GM23338 (cell line): ENCODE measurements around the gene SMG7. TPM values are rescaled to one million over a fixed set of nuclear protein-coding genes. Genes with fewer than 3 reads are reported as not detected.

ENCODE experiments used
- ATAC-seq: fragments of 200-7000 bp; cut with Tn5 transposase; 3 replicates; pipeline ENCODE4 v1.9.1; 2020
- DNase-seq: peaks from one replicate; pipeline ENCODE4 v3.0.0-alpha.2; 2015; ENCODE audit warnings: low spot score
- H2AFZ ChIP-seq: fragments of 200-600 bp; sonication (generic); 2 replicates; pipeline ENCODE4 v1.8.0; 2016; ENCODE audit warnings: antibody characterized with exemption, mild to moderate bottlenecking, moderate library complexity
- H3F3A ChIP-seq: fragments of 200-600 bp; sonication (generic); replicated peaks from 2 replicates; pipeline ENCODE4 v1.8.0; 2017; ENCODE audit warnings: antibody characterized with exemption, mixed run types, low read depth
- H3K27ac ChIP-seq: fragments of 200-600 bp; sonication (generic); 2 replicates; pipeline ENCODE4 v1.6.1; 2016; ENCODE audit warnings: low read depth
- H3K27me3 ChIP-seq: fragments of 200-600 bp; sonication (generic); 2 replicates; pipeline ENCODE4 v1.8.0; 2016; ENCODE audit warnings: mild to moderate bottlenecking, mixed run types, moderate library complexity; ENCODE audit not compliant: insufficient read depth
- H3K36me3 ChIP-seq: fragments of 200-600 bp; sonication (generic); 2 replicates; pipeline ENCODE4 v1.8.0; 2016; ENCODE audit warnings: mild to moderate bottlenecking; ENCODE audit not compliant: insufficient read depth
- H3K4me1 ChIP-seq: fragments of 200-600 bp; sonication (generic); 2 replicates; pipeline ENCODE4 v1.8.0; 2016; ENCODE audit warnings: mild to moderate bottlenecking, moderate library complexity; ENCODE audit not compliant: insufficient read depth
- H3K4me2 ChIP-seq: fragments of 200-600 bp; sonication (generic); 2 replicates; pipeline ENCODE4 v1.7.1; 2017; ENCODE audit warnings: mixed run types
- H3K4me3 ChIP-seq: fragments of 200-600 bp; sonication (generic); 2 replicates; pipeline ENCODE4 v1.6.1; 2016; ENCODE audit warnings: mixed run types
- H3K79me2 ChIP-seq: fragments of 200-600 bp; sonication (generic); replicated peaks from 2 replicates; pipeline ENCODE4 v1.8.0; 2017; ENCODE audit warnings: mild to moderate bottlenecking; ENCODE audit not compliant: insufficient read depth
- H3K9me2 ChIP-seq: fragments of 200-600 bp; sonication (generic); 2 replicates; pipeline ENCODE4 v1.8.0; 2017; ENCODE audit not compliant: insufficient read depth
- H4K20me1 ChIP-seq: fragments of 200-600 bp; sonication (generic); replicated peaks from 2 replicates; pipeline ENCODE4 v1.8.0; 2017; ENCODE audit warnings: mild to moderate bottlenecking; ENCODE audit not compliant: insufficient read depth
- H3K27ac Mint-ChIP-seq: 2 replicates; pipeline ENCODE4 v1.8.0; 2020; ENCODE audit warnings: inconsistent platforms, mild to moderate bottlenecking, moderate library complexity, mixed read lengths
- H3K27me3 Mint-ChIP-seq: 3 replicates; pipeline ENCODE4 v1.8.0; 2022; ENCODE audit warnings: low read depth, mild to moderate bottlenecking, moderate library complexity, mixed read lengths, inconsistent platforms; ENCODE audit not compliant: insufficient read depth, poor library complexity
- H3K36me3 Mint-ChIP-seq: 3 replicates; pipeline ENCODE4 v1.8.0; 2021; ENCODE audit warnings: low read depth, mild to moderate bottlenecking, inconsistent platforms, moderate library complexity, mixed read lengths
- H3K4me1 Mint-ChIP-seq: 3 replicates; pipeline ENCODE4 v1.8.0; 2020; ENCODE audit warnings: mild to moderate bottlenecking, inconsistent platforms, mixed read lengths
- H3K4me3 Mint-ChIP-seq: 3 replicates; pipeline ENCODE4 v1.8.0; 2021; ENCODE audit warnings: moderate library complexity, mild to moderate bottlenecking, inconsistent platforms, mixed read lengths
- H3K9me3 Mint-ChIP-seq: 3 replicates; pipeline ENCODE4 v1.8.0; 2020; ENCODE audit warnings: moderate library complexity, mild to moderate bottlenecking, inconsistent platforms, mixed read lengths
- CREB1 ChIP-seq: fragments of 250-450 bp; sonication (Bioruptor Pico); IDR thresholded peaks from 2 replicates; pipeline ENCODE4 v1.5.0; 2020; ENCODE audit warnings: low read depth, mild to moderate bottlenecking, moderate library complexity
- CTCF ChIP-seq, 2 experiments: fragments of 200-600 bp in 1 of 2; sonication (generic) in 1 of 2; conservative IDR thresholded peaks; 2 replicates each; pipeline versions ENCODE4 v1.5.1 to v1.6.1; 2016 to 2017; ENCODE audit warnings: antibody characterized with exemption in 2 of 2, low read depth in 2 of 2, mild to moderate bottlenecking in 2 of 2, moderate library complexity in 1 of 2
- EZH2phosphoT487 ChIP-seq: fragments of 200-600 bp; sonication (generic); IDR thresholded peaks from one replicate; pipeline ENCODE4 v1.8.1; 2018; ENCODE audit warnings: antibody characterized with exemption; ENCODE audit not compliant: unreplicated experiment
- JUNB ChIP-seq: IDR thresholded peaks from one replicate; pipeline ENCODE4 v1.6.1; 2016; ENCODE audit warnings: antibody characterized with exemption; ENCODE audit not compliant: unreplicated experiment
- POLR2AphosphoS5 ChIP-seq: IDR thresholded peaks from 2 replicates; pipeline ENCODE4 v1.6.1; 2016; ENCODE audit warnings: antibody characterized with exemption, low read depth
- REST ChIP-seq: IDR thresholded peaks from one replicate; pipeline ENCODE4 v1.6.1; 2018; ENCODE audit warnings: antibody characterized with exemption; ENCODE audit not compliant: unreplicated experiment
- STAT1 ChIP-seq: IDR thresholded peaks from one replicate; pipeline ENCODE4 v1.6.1; 2016; ENCODE audit warnings: antibody characterized with exemption; ENCODE audit not compliant: unreplicated experiment
- ZNF114 ChIP-seq: fragments of 250-450 bp; sonication (Bioruptor Pico); IDR thresholded peaks from 2 replicates; pipeline ENCODE4 v1.5.0; 2020; ENCODE audit warnings: mild to moderate bottlenecking, moderate library complexity
- ZNF331 ChIP-seq: fragments of 250-450 bp; sonication (Bioruptor Pico); IDR thresholded peaks from 2 replicates; pipeline ENCODE4 v1.5.0; 2020; ENCODE audit warnings: low read depth, mild to moderate bottlenecking, moderate library complexity
- polyA plus RNA-seq: library from polyadenylated mRNA; unstranded; fragments of >200 nt; fragmentation: Nextera tagmentation; extraction: Ambion mirVana; gene quantifications from 2 replicates; pipeline ENCODE4 v1.2.1, GENCODE V29; 2016
- total RNA-seq: library from RNA; depleted of rRNA; stranded (reverse); fragments of >200 nt; shearing (Covaris generic); gene quantifications from 2 replicates; pipeline ENCODE4 v1.2.3, GENCODE V29; 2014
- TF ChIP-seq, protein P1 (sequence below): IDR thresholded peaks from 2 replicates; pipeline ENCODE4 v1.6.1; 2016; ENCODE audit warnings: antibody characterized with exemption

Gene SMG7
- total and polyA plus RNA-seq, 2 experiments from 2014 or later, result 33.0 to 79.4 TPM

DNA sequence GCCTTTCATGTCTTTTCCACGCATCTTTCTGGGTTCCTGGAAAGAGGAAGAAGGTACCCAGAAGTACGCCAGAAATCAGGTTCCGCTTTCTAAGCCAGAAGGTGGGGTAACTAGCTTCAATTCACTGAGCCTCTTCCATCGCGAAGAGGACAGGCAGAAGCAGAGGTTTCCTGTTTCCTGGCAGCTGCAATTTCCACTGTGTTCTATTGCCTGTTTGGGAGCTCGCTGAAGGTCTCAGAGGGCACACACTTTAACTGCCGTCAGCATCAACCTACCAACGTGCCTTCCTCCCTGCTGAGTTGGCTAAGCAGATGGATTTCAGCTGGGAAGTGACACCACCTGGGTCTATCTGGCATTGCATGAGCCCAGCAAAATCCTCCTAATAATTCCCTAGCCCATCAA lies 108.0 kb downstream of the SMG7 start:
- no peaks in the 10 kb centered on the region for H3F3A ChIP-seq
- H3K36me3 ChIP-seq, result no peaks in the 10 kb centered on the region
- H3K27ac Mint-ChIP-seq, result no peak overlapping the region; the same call in 1 of the 2 replicates
- peak; percentile 83 for ATAC-seq
- DNase-seq, result peak; percentile 76
- H3K79me2 ChIP-seq, result no peaks in the 10 kb centered on the region
- peaks cover 15% of the 10 kb centered on the region for H3K27me3 Mint-ChIP-seq
- no peak overlapping the region for H3K4me2 ChIP-seq
- peak overlapping the region; percentile 93 for H2AFZ ChIP-seq
- no peaks in the 10 kb centered on the region for H3K9me3 Mint-ChIP-seq
- no peaks in the 10 kb centered on the region for H3K4me1 Mint-ChIP-seq
- no peaks in the 10 kb centered on the region for H3K36me3 Mint-ChIP-seq
- H3K4me3 ChIP-seq, result no peak overlapping the region
- H4K20me1 ChIP-seq, result no peaks in the 10 kb centered on the region
- 0 out of 2 replicates have a peak overlapping the region, but pooled peaks have one; percentile 7 for H3K27ac ChIP-seq
- H3K4me3 Mint-ChIP-seq, result no peak overlapping the region
- H3K27me3 ChIP-seq, result no peaks in the 10 kb centered on the region
- TF ChIP-seq CTCF (conservative IDR thresholded peaks at IDR 0.05; ENCODE audit: low read depth in 2 of 2) (peak; percentile 26 to 49), ZNF114 (CRISPR knock-in tag) (no peak)
- peaks cover 5% of the 10 kb centered on the region for H3K4me1 ChIP-seq
- H3K9me2 ChIP-seq, result no peaks in the 10 kb centered on the region

DNA sequence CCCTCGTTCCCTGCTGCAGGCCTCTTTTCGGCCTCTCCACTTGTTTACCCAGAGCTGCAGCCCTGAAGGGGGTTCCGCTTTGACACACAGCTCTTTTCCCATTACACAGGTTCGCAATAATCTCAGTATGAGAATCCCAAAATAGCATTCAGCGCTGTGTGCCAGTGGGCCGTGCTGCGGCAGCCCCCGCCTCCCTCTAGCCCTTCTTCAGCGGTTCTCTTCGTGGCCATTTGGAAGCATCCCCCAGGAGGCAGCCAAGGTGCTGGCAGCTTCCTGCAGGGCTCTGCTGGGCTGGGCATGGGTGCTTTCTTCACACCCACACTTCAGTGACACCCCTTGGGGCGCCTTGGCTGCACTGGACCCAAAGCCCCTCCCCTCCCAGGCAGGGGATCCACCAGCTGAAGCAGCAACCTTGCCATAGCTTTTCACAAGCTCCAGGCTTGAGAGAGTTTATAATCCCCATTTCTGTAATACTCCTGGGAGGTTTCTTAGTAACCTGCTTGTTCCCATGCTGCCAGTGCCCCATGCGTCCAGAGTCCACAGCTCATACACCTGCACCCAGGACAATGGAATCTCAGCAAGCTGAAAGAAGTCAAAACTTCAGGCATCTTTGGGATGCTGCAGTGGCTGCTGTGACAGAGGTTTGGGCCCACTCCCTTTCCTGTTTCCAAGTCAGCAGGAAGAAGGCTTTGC lies 109.9 kb downstream of the SMG7 start:
- Mint-ChIP-seq H3K36me3 (no peaks in the 10 kb centered on the region), H3K27me3 (peaks cover 15% of the 10 kb centered on the region), H3K27ac (no peak overlapping the region), H3K4me1 (peaks cover 6% of the 10 kb centered on the region), H3K9me3 (no peaks in the 10 kb centered on the region), H3K4me3 (no peak overlapping the region)
- Histone ChIP-seq H3K4me2 (no peak overlapping the region), H3K27me3 (no peaks in the 10 kb centered on the region), H3K79me2 (no peaks in the 10 kb centered on the region), H3K9me2 (no peaks in the 10 kb centered on the region), H3F3A (no peaks in the 10 kb centered on the region), H3K4me3 (no peak overlapping the region), H3K36me3 (no peaks in the 10 kb centered on the region), H3K27ac (no peak overlapping the region), H4K20me1 (no peaks in the 10 kb centered on the region), H2AFZ (peak overlapping the region; percentile 83), H3K4me1 (peaks cover 7% of the 10 kb centered on the region)
- no peak for ATAC-seq
- TF ChIP-seq POLR2AphosphoS5 (no peak), REST (no peak), CREB1 (CRISPR knock-in tag) (no peak), JUNB (no peak), ZNF331 (CRISPR knock-in tag) (no peak), ZNF114 (CRISPR knock-in tag) (no peak), STAT1 (no peak), CTCF (conservative IDR thresholded peaks at IDR 0.05; ENCODE audit: low read depth in 2 of 2) (no peak), EZH2phosphoT487 (no peak)
- TF ChIP-seq, protein P1, sequence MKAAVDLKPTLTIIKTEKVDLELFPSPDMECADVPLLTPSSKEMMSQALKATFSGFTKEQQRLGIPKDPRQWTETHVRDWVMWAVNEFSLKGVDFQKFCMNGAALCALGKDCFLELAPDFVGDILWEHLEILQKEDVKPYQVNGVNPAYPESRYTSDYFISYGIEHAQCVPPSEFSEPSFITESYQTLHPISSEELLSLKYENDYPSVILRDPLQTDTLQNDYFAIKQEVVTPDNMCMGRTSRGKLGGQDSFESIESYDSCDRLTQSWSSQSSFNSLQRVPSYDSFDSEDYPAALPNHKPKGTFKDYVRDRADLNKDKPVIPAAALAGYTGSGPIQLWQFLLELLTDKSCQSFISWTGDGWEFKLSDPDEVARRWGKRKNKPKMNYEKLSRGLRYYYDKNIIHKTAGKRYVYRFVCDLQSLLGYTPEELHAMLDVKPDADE, result no peak
- DNase-seq, result no peak
